GM23338 (cell line): ENCODE measurements around the gene ZNF22.

ENCODE experiments used
- CREB1 ChIP-seq: fragments of 250-450 bp; sonication (Bioruptor Pico); IDR thresholded peaks from 2 replicates; pipeline ENCODE4 v1.5.0; 2020; ENCODE audit warnings: low read depth, mild to moderate bottlenecking, moderate library complexity
- EZH2 ChIP-seq: fragments of 200-600 bp; sonication (generic); IDR thresholded peaks from one replicate; pipeline ENCODE4 v1.8.0; 2017; ENCODE audit warnings: antibody characterized with exemption, mild to moderate bottlenecking, low read depth; ENCODE audit not compliant: unreplicated experiment
- EZH2phosphoT487 ChIP-seq: fragments of 200-600 bp; sonication (generic); IDR thresholded peaks from one replicate; pipeline ENCODE4 v1.8.1; 2018; ENCODE audit warnings: antibody characterized with exemption; ENCODE audit not compliant: unreplicated experiment
- POLR2AphosphoS5 ChIP-seq: IDR thresholded peaks from 2 replicates; pipeline ENCODE4 v1.6.1; 2016; ENCODE audit warnings: antibody characterized with exemption, low read depth
- REST ChIP-seq: IDR thresholded peaks from one replicate; pipeline ENCODE4 v1.6.1; 2018; ENCODE audit warnings: antibody characterized with exemption; ENCODE audit not compliant: unreplicated experiment
- ZNF114 ChIP-seq: fragments of 250-450 bp; sonication (Bioruptor Pico); IDR thresholded peaks from 2 replicates; pipeline ENCODE4 v1.5.0; 2020; ENCODE audit warnings: mild to moderate bottlenecking, moderate library complexity
- ZNF462 ChIP-seq: fragments of 250-450 bp; sonication (Bioruptor Pico); IDR thresholded peaks from 2 replicates; pipeline ENCODE4 v1.5.0; 2020; ENCODE audit warnings: mild to moderate bottlenecking, moderate library complexity
- TF ChIP-seq, protein P1 (sequence below), 2 experiments: fragments of 200-600 bp in 1 of 2; sonication (generic) in 1 of 2; conservative IDR thresholded peaks; 2 replicates each; pipeline versions ENCODE4 v1.5.1 to v1.6.1; 2016 to 2017; ENCODE audit warnings: antibody characterized with exemption in 2 of 2, low read depth in 2 of 2, mild to moderate bottlenecking in 2 of 2, moderate library complexity in 1 of 2

GRCh38 chr10:44967616-44968015 is 33.1 kb upstream of the ZNF22 start:
- TF ChIP-seq, protein P1, sequence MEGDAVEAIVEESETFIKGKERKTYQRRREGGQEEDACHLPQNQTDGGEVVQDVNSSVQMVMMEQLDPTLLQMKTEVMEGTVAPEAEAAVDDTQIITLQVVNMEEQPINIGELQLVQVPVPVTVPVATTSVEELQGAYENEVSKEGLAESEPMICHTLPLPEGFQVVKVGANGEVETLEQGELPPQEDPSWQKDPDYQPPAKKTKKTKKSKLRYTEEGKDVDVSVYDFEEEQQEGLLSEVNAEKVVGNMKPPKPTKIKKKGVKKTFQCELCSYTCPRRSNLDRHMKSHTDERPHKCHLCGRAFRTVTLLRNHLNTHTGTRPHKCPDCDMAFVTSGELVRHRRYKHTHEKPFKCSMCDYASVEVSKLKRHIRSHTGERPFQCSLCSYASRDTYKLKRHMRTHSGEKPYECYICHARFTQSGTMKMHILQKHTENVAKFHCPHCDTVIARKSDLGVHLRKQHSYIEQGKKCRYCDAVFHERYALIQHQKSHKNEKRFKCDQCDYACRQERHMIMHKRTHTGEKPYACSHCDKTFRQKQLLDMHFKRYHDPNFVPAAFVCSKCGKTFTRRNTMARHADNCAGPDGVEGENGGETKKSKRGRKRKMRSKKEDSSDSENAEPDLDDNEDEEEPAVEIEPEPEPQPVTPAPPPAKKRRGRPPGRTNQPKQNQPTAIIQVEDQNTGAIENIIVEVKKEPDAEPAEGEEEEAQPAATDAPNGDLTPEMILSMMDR (conservative IDR thresholded peaks at IDR 0.05; ENCODE audit: low read depth in 2 of 2): no peak
- TF ChIP-seq EZH2phosphoT487 (no peak), ZNF114 (CRISPR knock-in tag) (no peak), CREB1 (CRISPR knock-in tag) (no peak), EZH2 (no peak), POLR2AphosphoS5 (no peak), ZNF462 (CRISPR knock-in tag) (no peak), REST (no peak)
